Measurements from ENCODE around the gene RTP2. TPM values are rescaled to one million over a fixed set of nuclear protein-coding genes. Genes with fewer than 3 reads are reported as not detected.

The RTP2 gene
- total RNA-seq, 4 donors from 2014 or later = not detected

- ATAC-seq (ENCODE audit: low FRiP score) (no peak), DNase-seq (ENCODE audit: low spot score) (no peak)
- no peak for TF ChIP-seq CTCF (IDR thresholded peaks at IDR 0.05)
These were observed 6.3 kb downstream of the RTP2 start for GRCh38 chr3:187696021-187696420.

GRCh38 chr3:187695449-187695848 lies 6.9 kb downstream of the RTP2 start:
- ATAC-seq (ENCODE audit: low FRiP score) (no peak), DNase-seq (ENCODE audit: low spot score) (no peak)
- TF ChIP-seq CTCF (IDR thresholded peaks at IDR 0.05) = no peak

DNA sequence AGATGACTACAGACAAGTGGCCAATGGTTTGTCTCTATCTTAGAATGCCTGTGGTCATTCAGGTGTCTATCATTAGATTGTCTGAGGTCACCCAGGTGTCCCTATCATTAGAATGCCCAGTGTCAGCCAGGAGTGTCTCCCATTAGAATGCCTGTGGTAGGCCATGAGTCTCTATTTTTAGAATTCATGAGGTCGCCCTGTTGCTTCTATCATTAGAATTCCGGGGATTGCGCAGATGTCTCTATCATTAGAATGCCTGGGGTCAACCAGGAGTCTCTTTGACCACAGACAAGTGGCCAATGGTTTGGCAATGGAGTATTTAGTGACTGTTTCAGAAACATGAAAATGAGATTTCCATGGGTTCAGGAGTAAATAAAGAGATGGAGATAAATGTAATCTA lies 7.6 kb downstream of the RTP2 start:
- no peak for DNase-seq (ENCODE audit: low spot score)
- TF ChIP-seq CTCF (IDR thresholded peaks at IDR 0.05) = no peak
- ATAC-seq (ENCODE audit: low FRiP score) = no peak

GRCh38 chr3:187693431-187693830 lies 8.9 kb downstream of the RTP2 start:
- DNase-seq (ENCODE audit: low spot score) (no peak), ATAC-seq (ENCODE audit: low FRiP score) (no peak)
- no peak for TF ChIP-seq CTCF (IDR thresholded peaks at IDR 0.05)

GRCh38 chr3:187689984-187690383 lies 12.4 kb downstream of the RTP2 start:
- no peak for TF ChIP-seq CTCF (IDR thresholded peaks at IDR 0.05)
- no peak for ATAC-seq (ENCODE audit: low FRiP score)
- no peak for DNase-seq (ENCODE audit: low spot score)

DNA sequence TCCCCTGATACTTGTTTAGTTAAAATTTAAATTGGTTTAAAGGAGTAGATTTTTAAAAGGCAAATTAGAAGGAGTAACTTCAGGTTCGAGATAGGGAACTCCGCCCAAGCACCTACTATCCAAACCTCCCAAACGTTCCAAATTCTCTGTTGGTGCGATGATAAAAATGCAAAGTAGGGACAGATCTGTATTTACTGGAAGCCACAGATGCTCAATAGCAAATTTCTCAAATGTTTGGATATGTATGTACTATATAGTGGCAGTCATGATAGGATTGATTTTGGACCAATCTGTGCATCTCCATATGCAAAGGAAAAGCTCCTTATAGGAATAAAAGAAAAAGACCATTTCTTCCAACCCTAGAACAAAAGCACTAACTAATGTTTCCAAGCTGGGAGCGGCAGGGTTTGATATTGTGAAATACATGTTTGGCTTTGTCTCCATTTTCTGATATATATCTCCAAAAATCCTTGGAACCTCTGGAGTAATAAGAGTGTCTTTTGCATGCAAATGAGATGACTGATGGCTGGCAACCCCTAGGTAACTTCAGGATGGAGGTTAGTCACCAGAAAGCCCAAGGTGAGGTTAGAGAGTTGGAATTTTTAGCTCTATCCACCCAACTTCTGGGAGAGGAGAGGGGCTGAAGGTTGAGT lies 15.6 kb downstream of the RTP2 start:
- TF ChIP-seq CTCF (IDR thresholded peaks at IDR 0.05) = no peak
- DNase-seq (ENCODE audit: low spot score) (no peak), ATAC-seq (ENCODE audit: low FRiP score) (no peak)

GRCh38 chr3:187685948-187686347 lies 16.4 kb downstream of the RTP2 start:
- no peak for ATAC-seq (ENCODE audit: low FRiP score)
- DNase-seq (ENCODE audit: low spot score) = no peak

More at GRCh38 chr3:187685948-187686347, 16.4 kb downstream of the RTP2 start:
- no peak for TF ChIP-seq CTCF (IDR thresholded peaks at IDR 0.05)

All from omental fat pad (tissue), 4 donors.